IPS DF 4.7 (cell line): ENCODE measurements around the gene CEMP1.

Source experiments
- DNase-seq: peaks from one replicate; pipeline ENCODE4 v3.0.0-alpha.2; 2013; ENCODE audit warnings: low spot score; ENCODE audit errors: extremely low read depth

CEMP1 gene

GRCh38 chr16:2520784-2521531, 10.2 kb downstream of the CEMP1 start:
- no peak for DNase-seq

- no peak for DNase-seq
Measured at GRCh38 chr16:2520097-2520783, 11.0 kb downstream of the CEMP1 start, which contains the start of gene AMDHD2. Gene AMDHD2 (plus strand): TSS chr16:2520371. CDS start chr16:2520459, 88 bp downstream.

GRCh38 chr16:2519711-2520080, 11.5 kb downstream of the CEMP1 start:
- no peak for DNase-seq

GRCh38 chr16:2518823-2519710, 12.1 kb downstream of the CEMP1 start:
- DNase-seq = no peak

GRCh38 chr16:2517954-2518605, 13.1 kb downstream of the CEMP1 start:
- no peak for DNase-seq

- DNase-seq = no peak
Measured at GRCh38 chr16:2516391-2517240, 14.6 kb downstream of the CEMP1 start.

GRCh38 chr16:2515180-2515851, 15.9 kb downstream of the CEMP1 start:
- no peak for DNase-seq

GRCh38 chr16:2514333-2515179, 16.7 kb downstream of the CEMP1 start:
- DNase-seq = no peak

GRCh38 chr16:2513405-2514332, 17.5 kb downstream of the CEMP1 start, which contains the start of gene ATP6V0C:
Gene ATP6V0C (plus strand): TSS chr16:2513952. CDS start chr16:2514104, 152 bp downstream.
- no peak for DNase-seq

- DNase-seq = no peak
Measured at GRCh38 chr16:2512735-2513404, 18.3 kb downstream of the CEMP1 start.

GRCh38 chr16:2511996-2512734, 19.0 kb downstream of the CEMP1 start:
- DNase-seq = no peak

GRCh38 chr16:2511128-2511800, 19.9 kb downstream of the CEMP1 start:
- no peak for DNase-seq

GRCh38 chr16:2508722-2509400, 22.3 kb downstream of the CEMP1 start:
- no peak for DNase-seq

GRCh38 chr16:2507665-2508064, 23.5 kb downstream of the CEMP1 start:
- DNase-seq = no peak

- no peak for DNase-seq
Measured at GRCh38 chr16:2507052-2507659, 24.1 kb downstream of the CEMP1 start.
